ENCODE results near the gene TBC1D9. TPM values are rescaled to one million over a fixed set of nuclear protein-coding genes. Genes with fewer than 3 reads are reported as not detected.

TBC1D9 gene
- total RNA-seq, 1 experiment from 2014 or later: 9.5 TPM

GRCh38 chr4:140774956-140775355 is 18.8 kb upstream of the TBC1D9 start:
- Histone ChIP-seq H3K4me3 (replicated peaks in 1 of 2; ENCODE audit: low read depth in 1 of 2, low read length in 2 of 2) (no peak overlapping the region), H4K20me1 (ENCODE audit: insufficient read depth) (no peaks in the 10 kb centered on the region), H3K4me1 (ENCODE audit: control insufficient read depth in 1 of 2, insufficient read depth in 2 of 2, low read length in 2 of 2) (no peaks in the 10 kb centered on the region), H3K9me2 (ENCODE audit: insufficient read depth) (no peaks in the 10 kb centered on the region), H2AFZ (ENCODE audit: low read depth, low read length, poor library complexity, severe bottlenecking) (no peak overlapping the region), H3K9ac (ENCODE audit: low read length) (no peak overlapping the region), H3K4me2 (ENCODE audit: low read length) (no peak overlapping the region), H3K36me3 (ENCODE audit: control insufficient read depth in 1 of 2, insufficient read depth in 2 of 2, low read length in 2 of 2) (no peaks in the 10 kb centered on the region), H3K79me2 (ENCODE audit: insufficient read depth, low read length) (no peaks in the 10 kb centered on the region), H3K27me3 (ENCODE audit: insufficient read depth, low read length) (no peaks in the 10 kb centered on the region), H3K27ac (ENCODE audit: low read depth, low read length) (no peak overlapping the region), H3K9me3 (ENCODE audit: control insufficient read depth in 1 of 2, insufficient read depth in 1 of 2, low read depth in 1 of 2, low read length in 2 of 2) (no peaks in the 10 kb centered on the region)
- BruUV-seq (replicated peaks): no TSS peak
- ATAC-seq (no peak), DNase-seq (ENCODE audit: low read depth, low spot score) (no peak)
- TF ChIP-seq MAX (IDR thresholded peaks at IDR 0.05) (no peak), CEBPB (IDR thresholded peaks at IDR 0.05; ENCODE audit: low read depth) (no peak), EGR1 (IDR thresholded peaks at IDR 0.05; ENCODE audit: low read depth) (no peak), EZH2 (IDR thresholded peaks at IDR 0.05) (no peak), REST (IDR thresholded peaks at IDR 0.05; ENCODE audit: low read depth) (no peak), ELF1 (IDR thresholded peaks at IDR 0.05; ENCODE audit: borderline replicate concordance, low read depth) (no peak)
- ChIA-PET CTCF (no interaction called here), RAD21 (ENCODE audit: low non-redundant PET in 1 of 2, low total read pairs in 2 of 2, uncharacterized antibody in 2 of 2, unreplicated experiment in 2 of 2) (no interaction called here), POLR2A (no interaction called here)
- intact Hi-C loops (cut with micrococcal nuclease): no loop called here

GRCh38 chr4:140774510-140774909 is 18.3 kb upstream of the TBC1D9 start:
- Histone ChIP-seq H3K27me3 (ENCODE audit: insufficient read depth, low read length) (no peaks in the 10 kb centered on the region), H3K4me3 (replicated peaks in 1 of 2; ENCODE audit: low read depth in 1 of 2, low read length in 2 of 2) (no peak overlapping the region), H3K9ac (ENCODE audit: low read length) (no peak overlapping the region), H2AFZ (ENCODE audit: low read depth, low read length, poor library complexity, severe bottlenecking) (no peak overlapping the region), H3K4me2 (ENCODE audit: low read length) (no peak overlapping the region), H3K79me2 (ENCODE audit: insufficient read depth, low read length) (no peaks in the 10 kb centered on the region), H3K9me2 (ENCODE audit: insufficient read depth) (no peaks in the 10 kb centered on the region), H4K20me1 (ENCODE audit: insufficient read depth) (no peaks in the 10 kb centered on the region), H3K27ac (ENCODE audit: low read depth, low read length) (no peak overlapping the region), H3K9me3 (ENCODE audit: control insufficient read depth in 1 of 2, insufficient read depth in 1 of 2, low read depth in 1 of 2, low read length in 2 of 2) (no peaks in the 10 kb centered on the region), H3K36me3 (ENCODE audit: control insufficient read depth in 1 of 2, insufficient read depth in 2 of 2, low read length in 2 of 2) (no peaks in the 10 kb centered on the region), H3K4me1 (ENCODE audit: control insufficient read depth in 1 of 2, insufficient read depth in 2 of 2, low read length in 2 of 2) (no peaks in the 10 kb centered on the region)
- CTCF ChIA-PET: no interaction called here
- BruUV-seq (replicated peaks): no TSS peak
- DNase-seq (ENCODE audit: low read depth, low spot score) (no peak), ATAC-seq (no peak)
- intact Hi-C loops (cut with micrococcal nuclease): no loop called here
- RAD21 ChIA-PET (ENCODE audit: low non-redundant PET in 1 of 2, low total read pairs in 2 of 2, uncharacterized antibody in 2 of 2, unreplicated experiment in 2 of 2): no interaction called here
- POLR2A ChIA-PET: no interaction called here
- TF ChIP-seq ZNF274 (IDR thresholded peaks at IDR 0.05; ENCODE audit: low read depth, low read length) (no peak), REST (IDR thresholded peaks at IDR 0.05; ENCODE audit: low read depth) (no peak), ZFX (IDR thresholded peaks at IDR 0.05) (no peak), EGR1 (IDR thresholded peaks at IDR 0.05; ENCODE audit: low read depth) (no peak), CTCF (IDR thresholded peaks at IDR 0.05 in 2 of 3, conservative IDR thresholded peaks at IDR 0.05 in 1 of 3; ENCODE audit: borderline replicate concordance in 1 of 3, insufficient read depth in 1 of 3, low read depth in 2 of 3, low read length in 2 of 3) (no peak), JUND (IDR thresholded peaks at IDR 0.05) (no peak)
